ENCODE results near the gene CAND2.

DNA sequence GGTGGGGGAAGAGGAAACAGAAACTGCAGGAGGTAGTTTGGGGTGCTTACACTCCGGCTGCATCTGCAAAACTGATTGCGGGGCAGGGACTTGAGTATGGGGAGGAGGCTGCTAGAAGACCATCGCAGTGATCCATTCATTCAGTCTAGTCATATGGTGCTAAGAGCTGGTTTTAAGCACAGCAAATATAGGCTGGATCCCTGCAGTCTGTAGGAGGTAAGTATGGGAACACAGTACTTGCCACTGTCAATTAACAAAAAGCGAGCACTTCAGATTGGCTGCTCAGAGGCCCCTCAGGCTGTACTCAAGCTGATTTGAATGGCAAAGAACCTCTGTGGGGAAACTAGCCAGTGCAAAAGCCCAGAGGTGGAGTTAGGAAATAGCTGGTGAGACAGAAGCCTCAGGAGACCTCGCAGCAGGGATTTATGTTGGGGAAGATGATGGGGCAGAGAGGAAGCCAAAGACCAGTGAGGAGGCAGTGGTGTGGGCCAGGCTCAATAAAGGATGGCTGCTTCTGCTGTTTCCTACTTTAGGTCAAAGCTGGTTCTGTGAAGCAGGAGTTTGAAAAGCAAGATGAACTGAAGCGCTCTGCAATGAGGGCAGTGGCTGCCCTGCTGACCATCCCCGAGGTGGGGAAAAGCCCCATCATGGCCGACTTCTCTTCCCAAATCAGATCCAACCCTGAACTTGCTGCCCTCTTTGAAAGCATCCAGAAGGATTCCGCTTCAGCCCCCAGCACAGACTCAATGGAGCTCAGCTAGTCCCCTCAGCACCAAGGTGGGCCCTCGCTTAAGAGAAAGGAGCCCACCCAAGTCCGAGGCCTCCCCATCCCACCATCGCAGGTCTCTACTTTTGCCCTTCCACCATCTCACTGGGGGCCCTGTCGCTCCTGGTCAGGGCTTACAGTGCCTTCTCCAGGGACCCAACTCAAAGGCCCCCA lies 37.0 kb downstream of the CAND2 start:
- TF ChIP-seq, protein P1, sequence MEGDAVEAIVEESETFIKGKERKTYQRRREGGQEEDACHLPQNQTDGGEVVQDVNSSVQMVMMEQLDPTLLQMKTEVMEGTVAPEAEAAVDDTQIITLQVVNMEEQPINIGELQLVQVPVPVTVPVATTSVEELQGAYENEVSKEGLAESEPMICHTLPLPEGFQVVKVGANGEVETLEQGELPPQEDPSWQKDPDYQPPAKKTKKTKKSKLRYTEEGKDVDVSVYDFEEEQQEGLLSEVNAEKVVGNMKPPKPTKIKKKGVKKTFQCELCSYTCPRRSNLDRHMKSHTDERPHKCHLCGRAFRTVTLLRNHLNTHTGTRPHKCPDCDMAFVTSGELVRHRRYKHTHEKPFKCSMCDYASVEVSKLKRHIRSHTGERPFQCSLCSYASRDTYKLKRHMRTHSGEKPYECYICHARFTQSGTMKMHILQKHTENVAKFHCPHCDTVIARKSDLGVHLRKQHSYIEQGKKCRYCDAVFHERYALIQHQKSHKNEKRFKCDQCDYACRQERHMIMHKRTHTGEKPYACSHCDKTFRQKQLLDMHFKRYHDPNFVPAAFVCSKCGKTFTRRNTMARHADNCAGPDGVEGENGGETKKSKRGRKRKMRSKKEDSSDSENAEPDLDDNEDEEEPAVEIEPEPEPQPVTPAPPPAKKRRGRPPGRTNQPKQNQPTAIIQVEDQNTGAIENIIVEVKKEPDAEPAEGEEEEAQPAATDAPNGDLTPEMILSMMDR (IDR thresholded peaks at IDR 0.05; ENCODE audit: insufficient read depth, low read length) = no peak
- no peak for TF ChIP-seq GABPA (IDR thresholded peaks at IDR 0.05; ENCODE audit: low read depth)

All from HL-60 (cell line).